ENCODE results near the gene GLRX5.

DNA sequence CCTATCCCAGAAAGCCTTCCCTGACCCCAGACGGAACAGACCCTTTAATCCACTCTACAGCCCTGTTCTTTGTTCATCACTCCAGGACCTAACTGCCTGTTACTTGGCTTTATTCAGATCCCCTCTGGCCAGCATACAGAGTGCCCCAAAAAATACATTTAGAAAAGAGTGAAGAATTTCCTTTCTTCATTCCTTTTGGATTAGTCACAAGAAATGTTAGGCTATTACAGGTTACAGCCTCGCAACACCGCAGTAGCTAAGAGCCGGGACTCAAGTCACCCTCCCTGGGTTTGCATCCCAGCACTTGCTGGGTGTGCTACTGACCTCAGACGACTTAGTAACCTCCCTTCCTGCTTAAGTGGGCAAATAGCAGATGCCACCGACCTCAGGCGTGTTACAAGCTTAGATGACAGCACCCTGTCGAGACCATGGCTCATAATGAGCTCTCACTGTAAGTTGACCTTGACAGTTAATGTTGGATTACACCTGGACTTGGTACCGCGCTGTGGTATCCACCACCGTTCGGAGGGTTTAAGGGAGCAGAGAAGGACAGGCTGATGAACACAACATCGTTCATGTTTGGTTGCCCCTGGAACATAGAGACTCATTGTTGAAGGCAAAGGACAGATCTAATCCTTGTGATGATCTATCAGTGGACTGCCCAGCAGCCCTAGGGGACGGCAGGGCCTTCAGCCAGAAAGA, 12.9 kb downstream of the GLRX5 start:
- TF ChIP-seq, protein P1, sequence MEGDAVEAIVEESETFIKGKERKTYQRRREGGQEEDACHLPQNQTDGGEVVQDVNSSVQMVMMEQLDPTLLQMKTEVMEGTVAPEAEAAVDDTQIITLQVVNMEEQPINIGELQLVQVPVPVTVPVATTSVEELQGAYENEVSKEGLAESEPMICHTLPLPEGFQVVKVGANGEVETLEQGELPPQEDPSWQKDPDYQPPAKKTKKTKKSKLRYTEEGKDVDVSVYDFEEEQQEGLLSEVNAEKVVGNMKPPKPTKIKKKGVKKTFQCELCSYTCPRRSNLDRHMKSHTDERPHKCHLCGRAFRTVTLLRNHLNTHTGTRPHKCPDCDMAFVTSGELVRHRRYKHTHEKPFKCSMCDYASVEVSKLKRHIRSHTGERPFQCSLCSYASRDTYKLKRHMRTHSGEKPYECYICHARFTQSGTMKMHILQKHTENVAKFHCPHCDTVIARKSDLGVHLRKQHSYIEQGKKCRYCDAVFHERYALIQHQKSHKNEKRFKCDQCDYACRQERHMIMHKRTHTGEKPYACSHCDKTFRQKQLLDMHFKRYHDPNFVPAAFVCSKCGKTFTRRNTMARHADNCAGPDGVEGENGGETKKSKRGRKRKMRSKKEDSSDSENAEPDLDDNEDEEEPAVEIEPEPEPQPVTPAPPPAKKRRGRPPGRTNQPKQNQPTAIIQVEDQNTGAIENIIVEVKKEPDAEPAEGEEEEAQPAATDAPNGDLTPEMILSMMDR (conservative IDR thresholded peaks at IDR 0.05 in 1 of 2, IDR thresholded peaks at IDR 0.05 in 1 of 2; ENCODE audit: low read depth in 1 of 2, low read length in 2 of 2): no peak
- TF ChIP-seq EZH2 (IDR thresholded peaks at IDR 0.05; ENCODE audit: low read length, missing control alignments): no peak

Data from fibroblast of lung (primary cell).